Activated CD8-positive, alpha-beta memory T cell treated with anti-CD3 and anti-CD28 coated beads, Interleukin-2, amount 50 U/mL, for 24 hours (primary cell): ENCODE results near the gene LTBP1.

Experiments used
- DNase-seq: peaks from one replicate; pipeline ENCODE4 v3.0.0-alpha.2; 2020; ENCODE audit errors: extremely low read depth

LTBP1 gene

GRCh38 chr2:33266467-33266866, 319.7 kb downstream of the LTBP1 start:
- DNase-seq: no peak

GRCh38 chr2:33267043-33267442, 320.3 kb downstream of the LTBP1 start:
- no peak for DNase-seq

DNA sequence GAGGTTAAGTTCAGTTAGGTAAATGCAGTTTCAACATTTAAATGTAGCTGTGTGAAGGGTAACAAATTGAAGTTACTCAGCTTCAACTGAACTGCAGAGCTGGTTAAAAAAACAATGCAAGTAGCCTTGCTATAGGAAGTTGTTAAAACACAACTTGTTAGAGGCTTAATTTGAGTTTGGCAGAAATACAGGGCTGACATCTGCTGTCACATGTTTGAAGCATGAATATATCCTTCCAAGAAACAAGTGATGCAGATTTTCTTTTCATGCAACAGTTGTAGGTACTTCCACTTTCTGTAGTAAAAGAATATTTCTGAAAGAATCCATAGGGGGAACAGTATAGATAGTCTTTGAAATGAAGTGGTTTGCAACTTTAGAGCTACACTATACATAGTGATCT, 321.0 kb downstream of the LTBP1 start:
- DNase-seq: no peak

DNA sequence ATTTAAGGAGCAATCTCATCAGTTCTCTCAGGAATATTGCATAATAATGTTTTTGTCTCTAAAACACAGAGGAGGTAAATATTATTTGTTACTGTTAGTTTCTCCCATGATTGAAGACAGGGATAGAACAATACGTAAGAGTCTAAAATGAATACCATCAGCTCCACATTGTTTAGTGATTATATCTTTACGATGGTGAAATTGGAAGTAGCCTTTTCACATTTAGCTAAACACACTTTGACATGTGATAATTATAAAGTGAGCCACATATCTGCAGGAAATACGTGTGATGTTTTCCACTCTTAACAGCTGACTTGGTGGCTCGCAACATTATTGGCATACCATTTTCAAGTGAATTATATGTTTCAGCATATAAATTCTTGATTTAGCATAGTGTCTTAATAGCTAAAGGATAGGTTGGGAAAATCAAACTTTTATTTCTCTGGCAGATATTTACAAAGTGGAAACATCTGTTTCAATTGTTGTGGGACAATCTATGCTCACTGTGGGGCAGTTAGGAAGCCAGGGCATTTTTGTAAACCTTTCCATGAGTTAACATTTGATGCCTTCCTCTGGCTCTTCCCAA, 321.6 kb downstream of the LTBP1 start:
- DNase-seq: no peak

- no peak for DNase-seq
These were observed 325.2 kb downstream of the LTBP1 start for GRCh38 chr2:33272001-33272400.

DNA sequence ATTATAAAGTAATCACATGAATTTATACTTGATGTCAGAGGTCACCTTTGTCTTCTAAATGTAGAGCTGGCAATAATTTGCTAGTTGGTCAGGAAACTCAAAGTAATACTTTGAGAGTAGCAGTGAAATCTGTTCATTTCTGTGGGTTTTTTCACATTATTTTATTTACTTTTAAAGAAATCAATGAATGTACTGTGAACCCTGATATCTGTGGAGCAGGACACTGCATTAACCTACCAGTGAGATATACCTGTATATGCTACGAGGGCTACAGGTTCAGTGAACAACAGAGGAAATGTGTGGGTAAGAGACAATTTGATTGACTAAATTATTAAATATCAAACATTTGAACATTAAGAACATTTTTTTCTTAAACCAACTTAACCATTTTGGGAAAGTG, 326.7 kb downstream of the LTBP1 start:
- DNase-seq: no peak

- DNase-seq: no peak
These were observed 327.8 kb downstream of the LTBP1 start for GRCh38 chr2:33274524-33274923.

DNA sequence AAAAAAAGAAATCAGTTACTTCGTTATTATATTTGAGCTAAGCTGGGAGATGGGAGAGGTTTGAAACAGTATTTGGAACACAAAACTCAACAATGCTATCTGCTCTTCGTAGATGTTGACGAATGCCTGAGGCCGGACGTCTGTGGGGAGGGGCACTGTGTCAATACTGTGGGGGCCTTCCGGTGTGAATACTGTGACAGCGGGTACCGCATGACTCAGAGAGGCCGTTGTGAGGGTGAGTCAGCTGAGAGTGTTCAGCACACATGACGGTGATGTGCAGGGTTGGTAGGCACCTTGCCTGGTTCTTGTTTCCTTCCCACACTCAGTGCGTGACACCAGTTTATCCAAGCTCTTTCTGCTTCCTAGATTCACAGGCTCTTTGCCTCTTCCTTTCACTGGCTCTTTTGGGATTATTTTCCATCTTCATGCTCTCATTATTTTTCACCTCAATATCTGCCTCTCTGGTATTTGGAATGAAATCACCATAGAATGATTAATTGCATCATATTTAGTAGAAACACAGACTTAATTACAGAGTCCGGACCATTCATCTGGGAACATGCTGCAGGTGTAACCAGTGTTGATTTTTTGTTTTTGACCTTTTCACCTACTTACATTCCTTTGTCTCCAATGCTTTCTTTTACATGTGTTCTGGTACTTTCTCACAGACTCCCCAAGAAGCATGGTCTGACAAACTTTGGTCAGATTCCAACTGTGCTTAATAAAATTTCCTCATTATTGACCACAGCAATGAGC, 329.1 kb downstream of the LTBP1 start:
- no peak for DNase-seq

DNA sequence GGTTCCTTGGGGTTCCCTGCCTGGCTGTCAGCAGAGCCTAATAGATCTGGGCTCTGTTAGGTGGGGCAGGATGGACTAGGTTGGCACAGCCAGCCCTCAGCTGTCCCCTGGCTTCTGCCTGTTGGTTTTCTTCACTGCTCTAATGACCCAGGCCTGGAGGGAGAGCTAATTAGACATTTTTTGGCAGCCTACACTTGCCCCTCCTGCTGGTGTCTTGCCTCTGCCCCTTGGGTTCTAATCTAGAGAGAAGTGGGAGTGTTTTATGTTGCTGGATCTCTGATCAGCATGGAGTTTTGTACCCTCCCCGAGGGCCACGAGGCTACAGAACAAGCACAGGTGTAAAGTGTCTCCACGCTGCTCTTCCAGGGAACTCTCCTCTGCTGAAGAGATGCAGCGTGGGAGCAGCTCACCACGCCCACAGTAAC, 330.3 kb downstream of the LTBP1 start:
- DNase-seq: no peak

GRCh38 chr2:33278245-33278943, 331.6 kb downstream of the LTBP1 start:
- DNase-seq: no peak

GRCh38 chr2:33284287-33284686, 337.5 kb downstream of the LTBP1 start:
- DNase-seq: no peak

DNA sequence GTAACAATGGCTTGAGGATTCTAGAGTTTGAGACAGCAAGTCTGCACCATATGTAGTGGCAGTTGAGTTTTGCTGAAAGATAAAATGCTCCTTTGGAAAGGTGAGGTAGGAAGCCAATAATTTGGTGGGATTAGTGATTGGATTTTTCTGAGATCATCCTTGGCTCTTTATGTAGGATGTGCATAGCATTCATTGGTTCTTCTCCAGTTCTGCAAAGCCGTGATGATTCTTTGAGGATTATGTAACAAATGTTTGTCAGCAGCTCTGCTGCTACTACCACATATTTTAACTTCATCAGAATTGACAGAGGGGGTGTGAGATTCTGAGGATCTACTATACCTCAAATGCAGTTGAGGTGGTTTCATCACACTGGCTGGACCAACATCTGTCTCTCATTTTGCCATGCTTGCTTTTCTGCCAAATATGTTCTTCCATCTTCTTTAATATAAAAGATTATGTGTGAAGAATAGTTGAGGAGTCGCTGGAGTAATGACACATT, 340.8 kb downstream of the LTBP1 start:
- DNase-seq: no peak

DNA sequence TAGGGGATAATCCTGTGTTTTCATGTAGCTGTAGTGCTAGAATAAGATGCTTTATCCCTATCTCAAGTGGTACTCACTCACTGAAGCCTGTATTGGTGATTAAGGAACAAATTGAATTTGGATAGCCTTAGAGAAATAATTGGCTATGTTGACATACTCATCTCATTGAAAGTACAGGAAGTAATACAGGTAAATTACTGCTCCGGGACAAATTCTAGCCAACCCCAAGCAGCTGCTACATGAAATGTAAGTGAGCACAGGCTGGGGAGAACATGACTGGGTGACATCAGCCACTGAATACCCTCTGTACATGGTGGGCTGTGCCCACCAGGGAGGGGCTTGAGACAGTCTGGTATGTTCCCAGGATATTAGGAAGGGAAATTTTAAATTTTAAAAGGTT, 341.3 kb downstream of the LTBP1 start:
- DNase-seq: no peak

- no peak for DNase-seq
These were observed 343.2 kb downstream of the LTBP1 start for GRCh38 chr2:33289961-33290360.

GRCh38 chr2:33291278-33292013, 344.7 kb downstream of the LTBP1 start:
- DNase-seq: no peak

DNA sequence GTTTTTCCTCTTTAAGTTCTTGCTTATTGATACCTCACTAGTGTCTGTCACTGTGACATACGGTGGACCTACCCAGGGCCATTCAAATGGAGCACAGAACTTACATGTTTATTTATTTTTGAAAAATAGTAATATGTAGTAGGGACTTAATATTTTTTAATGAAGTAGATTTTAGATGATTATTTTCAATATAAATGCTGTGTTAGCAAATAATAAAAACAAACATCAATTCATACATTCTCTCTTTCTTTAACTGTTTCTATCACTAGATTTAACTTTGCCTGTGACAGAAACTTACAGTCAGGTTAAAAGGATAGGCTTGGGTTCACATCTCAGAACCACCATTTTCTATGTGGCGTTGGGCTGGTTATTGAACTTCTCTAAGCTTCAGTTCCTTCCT, 345.3 kb downstream of the LTBP1 start:
- no peak for DNase-seq

DNA sequence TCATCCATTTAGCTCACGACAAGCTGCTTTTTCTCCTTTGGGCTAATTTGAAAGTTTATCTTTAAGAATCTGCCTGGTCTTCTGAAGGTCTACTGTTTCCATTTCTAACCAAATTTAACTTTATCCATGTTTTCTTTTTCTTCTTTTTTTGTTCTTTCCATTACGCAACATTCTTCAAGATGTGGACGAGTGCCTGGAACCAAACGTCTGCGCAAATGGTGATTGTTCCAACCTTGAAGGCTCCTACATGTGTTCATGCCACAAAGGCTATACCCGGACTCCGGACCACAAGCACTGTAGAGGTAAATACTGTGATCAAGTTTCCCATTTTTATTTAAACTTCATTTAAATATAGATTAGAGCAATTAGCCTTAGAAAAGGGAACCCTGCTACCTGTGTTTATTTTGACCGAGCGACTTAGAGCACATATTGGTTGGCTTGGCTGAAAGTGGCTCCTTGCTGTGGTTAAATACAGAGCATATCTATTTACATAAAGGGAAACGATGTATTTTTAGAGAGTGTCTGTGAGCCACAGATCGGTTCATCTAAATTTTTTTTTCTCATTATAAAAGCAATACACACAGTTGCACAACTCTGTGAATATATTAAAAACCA, 346.3 kb downstream of the LTBP1 start:
- DNase-seq: no peak

- no peak for DNase-seq
These were observed 351.5 kb downstream of the LTBP1 start for GRCh38 chr2:33298233-33298632.

- DNase-seq: no peak
These were observed 354.6 kb downstream of the LTBP1 start for GRCh38 chr2:33301355-33301754.

DNA sequence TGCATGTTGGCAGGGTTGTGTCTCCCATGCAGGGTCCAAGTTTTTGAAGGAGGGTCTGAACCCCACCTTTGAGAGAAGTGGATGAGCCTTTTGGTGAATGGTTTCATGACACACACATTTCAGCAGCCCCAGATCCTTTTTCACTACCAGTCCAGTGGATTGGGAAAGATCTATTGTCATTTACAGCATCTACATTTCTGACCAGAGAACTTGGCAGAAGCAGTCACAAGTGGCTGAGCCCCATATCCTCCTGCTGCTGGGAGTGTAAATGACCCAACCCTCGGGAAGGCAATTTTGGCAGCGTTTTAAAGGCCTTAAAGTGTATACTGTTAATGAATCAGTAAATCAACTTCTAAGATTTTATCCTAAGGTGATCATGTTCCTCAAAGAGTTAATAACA, 355.6 kb downstream of the LTBP1 start:
- DNase-seq: no peak

DNA sequence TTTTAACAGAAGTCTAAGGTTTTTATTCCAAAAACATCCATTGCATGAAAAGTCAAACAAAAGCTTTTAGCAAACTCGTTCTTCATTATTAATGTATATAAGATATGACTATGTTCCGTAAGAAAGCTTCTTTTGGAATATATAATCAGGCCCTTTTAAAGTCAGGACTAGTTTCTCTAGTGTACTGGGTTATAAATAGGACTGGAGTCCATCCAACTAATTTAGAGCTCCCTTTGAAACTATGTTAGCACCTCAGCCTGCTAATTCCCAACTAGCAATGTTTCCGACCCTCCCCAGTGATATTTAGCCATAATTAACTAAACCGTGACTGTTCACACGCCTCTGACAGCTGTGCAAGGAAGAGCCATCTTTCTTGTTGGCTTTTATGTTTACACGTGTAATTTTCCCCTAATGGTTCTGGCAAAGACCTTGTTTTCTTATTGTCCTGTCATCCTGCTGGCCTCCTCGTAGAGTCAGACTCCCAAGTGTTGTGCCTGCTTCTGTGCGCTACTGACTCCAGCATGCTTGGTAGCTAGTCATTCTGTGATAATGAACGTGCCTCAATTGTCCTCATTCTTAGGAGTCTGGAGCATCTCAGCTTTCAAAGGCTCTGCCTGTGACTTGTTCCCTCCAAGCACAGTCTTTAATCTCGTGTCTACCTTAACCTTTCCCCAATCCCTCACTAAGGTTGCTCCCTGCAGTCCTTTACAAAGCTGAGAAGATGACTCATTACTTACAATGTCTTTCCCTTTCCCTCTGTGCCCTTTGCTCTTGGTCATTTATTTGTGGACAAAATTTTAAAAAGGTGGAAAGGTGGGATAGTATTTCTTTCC, 357.5 kb downstream of the LTBP1 start:
- no peak for DNase-seq
